Neural progenitor cell (in vitro differentiated cells): ENCODE data around the gene TM9SF2. TPM values are rescaled to one million over a fixed set of nuclear protein-coding genes. Genes with fewer than 3 reads are reported as not detected.
A peak's percentile ranks its signal among the peaks of the same experiment; 100 is the strongest.

ENCODE experiments used
- DNase-seq: peaks from one replicate; pipeline ENCODE4 v3.0.0-alpha.2; 2016; ENCODE audit warnings: low spot score
- H2AFZ ChIP-seq: fragments of 200-600 bp; sonication (generic); replicated peaks from 2 replicates; pipeline ENCODE4 v1.6.1; 2016; ENCODE audit warnings: antibody characterized with exemption
- H3F3A ChIP-seq: fragments of 200-600 bp; sonication (generic); 2 replicates; pipeline ENCODE4 v1.6.1; 2016; ENCODE audit warnings: antibody characterized with exemption, low read depth
- H3K27ac ChIP-seq: fragments of 200-600 bp; sonication (generic); 2 replicates; pipeline ENCODE4 v1.5.1; 2016; ENCODE audit warnings: mild to moderate bottlenecking
- H3K27me3 ChIP-seq: fragments of 200-600 bp; sonication (generic); 2 replicates; pipeline ENCODE4 v1.6.1; 2016; ENCODE audit warnings: mild to moderate bottlenecking, moderate library complexity
- H3K36me3 ChIP-seq: fragments of 200-600 bp; sonication (generic); 2 replicates; pipeline ENCODE4 v1.5.1; 2016
- H3K4me1 ChIP-seq: fragments of 200-600 bp; sonication (generic); 2 replicates; pipeline ENCODE4 v1.6.1; 2016; ENCODE audit warnings: mixed run types
- H3K4me2 ChIP-seq: fragments of 200-600 bp; sonication (generic); 2 replicates; pipeline ENCODE4 v1.6.1; 2016
- H3K4me3 ChIP-seq: fragments of 200-600 bp; sonication (generic); 2 replicates; pipeline ENCODE4 v1.5.1; 2016
- H3K79me2 ChIP-seq: fragments of 200-600 bp; sonication (generic); 2 replicates; pipeline ENCODE4 v1.6.1; 2016; ENCODE audit warnings: low read depth
- H3K9ac ChIP-seq: fragments of 200-600 bp; sonication (generic); 2 replicates; pipeline ENCODE4 v1.6.1; 2016
- H3K9me3 ChIP-seq: fragments of 200-600 bp; sonication (generic); 2 replicates; pipeline ENCODE4 v1.5.1; 2016; ENCODE audit warnings: low read depth
- H4K20me1 ChIP-seq: fragments of 200-600 bp; sonication (generic); 2 replicates; pipeline ENCODE4 v1.6.1; 2016; ENCODE audit warnings: low read depth
- H3K27ac Mint-ChIP-seq: 3 replicates; pipeline ENCODE4 v1.8.0; 2021; ENCODE audit warnings: mixed read lengths
- H3K27me3 Mint-ChIP-seq: 2 replicates; pipeline ENCODE4 v1.8.0; 2022; ENCODE audit warnings: low read depth, mild to moderate bottlenecking, inconsistent platforms, moderate library complexity, mixed read lengths; ENCODE audit not compliant: insufficient read depth
- H3K36me3 Mint-ChIP-seq: 3 replicates; pipeline ENCODE4 v1.8.0; 2021; ENCODE audit warnings: mixed read lengths
- H3K4me1 Mint-ChIP-seq: 3 replicates; pipeline ENCODE4 v1.8.0; 2021; ENCODE audit warnings: mixed read lengths
- H3K4me3 Mint-ChIP-seq: 3 replicates; pipeline ENCODE4 v1.8.0; 2021; ENCODE audit warnings: mild to moderate bottlenecking, moderate library complexity, mixed read lengths
- H3K9me3 Mint-ChIP-seq: 3 replicates; pipeline ENCODE4 v1.8.0; 2020; ENCODE audit warnings: mixed read lengths
- CTCF ChIP-seq: fragments of 200-600 bp; sonication (generic); IDR thresholded peaks from 2 replicates; pipeline ENCODE4 v1.5.1; 2017; ENCODE audit warnings: antibody characterized with exemption, mild to moderate bottlenecking
- EZH2 ChIP-seq: fragments of 200-600 bp; sonication (generic); IDR thresholded peaks from 2 replicates; pipeline ENCODE4 v1.6.1; 2017; ENCODE audit warnings: antibody characterized with exemption, mild to moderate bottlenecking, moderate library complexity
- EZH2phosphoT487 ChIP-seq: fragments of 200-600 bp; sonication (generic); IDR thresholded peaks from 2 replicates; pipeline ENCODE4 v1.6.1; 2017; ENCODE audit warnings: antibody characterized with exemption
- total RNA-seq: library from RNA; depleted of rRNA; stranded (reverse); fragments of >200 nt; gene quantifications from 2 replicates; pipeline ENCODE4 v1.2.3, GENCODE V29; 2015; ENCODE audit warnings: low replicate concordance

Gene TM9SF2
- total RNA-seq, 1 donor from 2014 or later: 128 TPM

GRCh38 chr13:99605420-99606323 lies 104.4 kb downstream of the TM9SF2 start:
- H3K4me1 Mint-ChIP-seq: peaks cover 23% of the 10 kb centered on the region
- H3K9me3 ChIP-seq: no peaks in the 10 kb centered on the region
- H3K36me3 ChIP-seq: no peaks in the 10 kb centered on the region
- peaks cover 6% of the 10 kb centered on the region for H3K27me3 Mint-ChIP-seq
- peak overlapping the region; percentile 46 for H3K4me3 ChIP-seq
- H3K79me2 ChIP-seq: no peaks in the 10 kb centered on the region
- H3K36me3 Mint-ChIP-seq: peaks cover 3% of the 10 kb centered on the region
- no peak overlapping the region for H3K9ac ChIP-seq
- DNase-seq: peak; percentile 70
- H3K27me3 ChIP-seq: peaks cover 24% of the 10 kb centered on the region
- peaks cover 27% of the 10 kb centered on the region for H3F3A ChIP-seq
- H3K4me3 Mint-ChIP-seq: peak overlapping the region; percentile 89
- peaks cover 13% of the 10 kb centered on the region for H3K4me1 ChIP-seq
- TF ChIP-seq CTCF (peak; percentile 29), EZH2 (no peak)
- H3K9me3 Mint-ChIP-seq: peaks cover 4% of the 10 kb centered on the region
- no peak overlapping the region for H3K27ac Mint-ChIP-seq
- H3K27ac ChIP-seq: no peak overlapping the region
- no peaks in the 10 kb centered on the region for H4K20me1 ChIP-seq
- peak overlapping the region; percentile 83 for H3K4me2 ChIP-seq
- H2AFZ ChIP-seq: peak overlapping the region; percentile 12

GRCh38 chr13:99606324-99607066 lies 105.2 kb downstream of the TM9SF2 start, which contains the start of gene CLYBL:
TSS of gene CLYBL (plus strand) at chr13:99606690.
- H3K79me2 ChIP-seq: no peaks in the 10 kb centered on the region
- peak within 1 kb of the TSS; percentile 89 for H3K4me3 Mint-ChIP-seq

GRCh38 chr13:99608345-99608744 lies 107.1 kb downstream of the TM9SF2 start:
- Histone ChIP-seq H3K27me3 (peaks cover 11% of the 10 kb centered on the region), H3K36me3 (no peaks in the 10 kb centered on the region), H3K4me3 (no peak overlapping the region), H2AFZ (no peak overlapping the region), H4K20me1 (no peaks in the 10 kb centered on the region), H3K9me3 (no peaks in the 10 kb centered on the region), H3K4me1 (peaks cover 9% of the 10 kb centered on the region), H3K27ac (no peak overlapping the region), H3F3A (peaks cover 31% of the 10 kb centered on the region), H3K9ac (no peak overlapping the region), H3K4me2 (no peak overlapping the region), H3K79me2 (no peaks in the 10 kb centered on the region)
- no peak overlapping the region for H3K4me3 Mint-ChIP-seq
- H3K4me1 Mint-ChIP-seq: peaks cover 20% of the 10 kb centered on the region
- TF ChIP-seq EZH2 (no peak), CTCF (no peak), EZH2phosphoT487 (no peak)
- peaks cover 6% of the 10 kb centered on the region for H3K27me3 Mint-ChIP-seq
- no peak for DNase-seq
- H3K27ac Mint-ChIP-seq: no peak overlapping the region
- H3K36me3 Mint-ChIP-seq: peaks cover 3% of the 10 kb centered on the region
- peaks cover 4% of the 10 kb centered on the region for H3K9me3 Mint-ChIP-seq

More at GRCh38 chr13:99606324-99607066, 105.2 kb downstream of the TM9SF2 start, which contains the start of gene CLYBL:
- peak; percentile 94 for DNase-seq
- Histone ChIP-seq H3K27me3 (peaks cover 24% of the 10 kb centered on the region), H3F3A (peaks cover 26% of the 10 kb centered on the region), H3K36me3 (no peaks in the 10 kb centered on the region), H2AFZ (peak within 1 kb of the TSS; percentile 85), H3K9ac (no peak within 1 kb of the TSS), H3K27ac (no peak within 1 kb of the TSS), H3K4me3 (peak within 1 kb of the TSS; percentile 68), H3K9me3 (no peaks in the 10 kb centered on the region), H4K20me1 (no peaks in the 10 kb centered on the region), H3K4me1 (peaks cover 5% of the 10 kb centered on the region), H3K4me2 (peak within 1 kb of the TSS; percentile 83)
- Mint-ChIP-seq H3K4me1 (peaks cover 18% of the 10 kb centered on the region), H3K27ac (no peak within 1 kb of the TSS), H3K9me3 (peaks cover 4% of the 10 kb centered on the region), H3K27me3 (peaks cover 6% of the 10 kb centered on the region), H3K36me3 (peaks cover 3% of the 10 kb centered on the region)
- TF ChIP-seq EZH2phosphoT487: no peak
- no peak for TF ChIP-seq EZH2
- TF ChIP-seq CTCF: no peak
